GM18517 (cell line): ENCODE data around the gene ZNF407.

Experiments used
- ATAC-seq: cut with Tn5 transposase; IDR thresholded peaks from one replicate; pipeline ENCODE4 v1.9.1; 2021; ENCODE audit warnings: mild to moderate bottlenecking, moderate library complexity; ENCODE audit not compliant: unreplicated experiment

The ZNF407 gene

GRCh38 chr18:75036917-75037688 is 439.4 kb downstream of the ZNF407 start:
- ATAC-seq: no peak

GRCh38 chr18:75037689-75037955 is 440.0 kb downstream of the ZNF407 start:
- ATAC-seq: no peak

- ATAC-seq: no peak
Observed at GRCh38 chr18:75041586-75041985, 443.9 kb downstream of the ZNF407 start.

GRCh38 chr18:75043478-75043877 is 445.8 kb downstream of the ZNF407 start:
- no peak for ATAC-seq

- no peak for ATAC-seq
Observed at GRCh38 chr18:75044296-75044695, 446.6 kb downstream of the ZNF407 start.

- ATAC-seq: no peak
Observed at GRCh38 chr18:75044791-75045190, 447.1 kb downstream of the ZNF407 start.

GRCh38 chr18:75045272-75045671 is 447.6 kb downstream of the ZNF407 start:
- ATAC-seq: no peak

GRCh38 chr18:75047240-75047961 is 449.7 kb downstream of the ZNF407 start:
- no peak for ATAC-seq

- ATAC-seq: no peak
Observed at GRCh38 chr18:75048776-75049454, 451.2 kb downstream of the ZNF407 start.

GRCh38 chr18:75049455-75049789 is 451.8 kb downstream of the ZNF407 start:
- no peak for ATAC-seq

GRCh38 chr18:75051757-75052156 is 454.1 kb downstream of the ZNF407 start:
- no peak for ATAC-seq

- ATAC-seq: no peak
Observed at GRCh38 chr18:75052475-75052874, 454.8 kb downstream of the ZNF407 start.

GRCh38 chr18:75053028-75053629 is 455.5 kb downstream of the ZNF407 start:
- no peak for ATAC-seq

- no peak for ATAC-seq
Observed at GRCh38 chr18:75054046-75054445, 456.4 kb downstream of the ZNF407 start.

- no peak for ATAC-seq
Observed at GRCh38 chr18:75054611-75055010, 456.9 kb downstream of the ZNF407 start.

- ATAC-seq: no peak
Observed at GRCh38 chr18:75057169-75057960, 459.7 kb downstream of the ZNF407 start.

GRCh38 chr18:75060185-75060584 is 462.5 kb downstream of the ZNF407 start:
- ATAC-seq: no peak

GRCh38 chr18:75062297-75062886 is 464.7 kb downstream of the ZNF407 start:
- no peak for ATAC-seq

GRCh38 chr18:75063196-75063595 is 465.5 kb downstream of the ZNF407 start:
- no peak for ATAC-seq
